Stomach smooth muscle (tissue), 2 donors: ENCODE data around the gene PTPRK.

Experiments used
- H3K27ac ChIP-seq: one replicate; pipeline ENCODE4 v1.7.0; 2013; ENCODE audit warnings: mild to moderate bottlenecking, low read length, inconsistent platforms
- H3K27me3 ChIP-seq, 2 donors: one replicate each; pipeline ENCODE4 v1.7.0; 2013; ENCODE audit warnings: low read length in 2 of 2; ENCODE audit not compliant: insufficient read depth in 2 of 2, control insufficient read depth in 1 of 2
- H3K36me3 ChIP-seq, 2 donors: one replicate each; pipeline ENCODE4 v1.7.0; 2013; ENCODE audit warnings: low read length in 2 of 2; ENCODE audit not compliant: control insufficient read depth in 2 of 2, insufficient read depth in 2 of 2
- H3K4me1 ChIP-seq: one replicate; pipeline ENCODE4 v1.7.0; 2013; ENCODE audit warnings: low read length; ENCODE audit not compliant: control insufficient read depth, insufficient read depth
- H3K4me3 ChIP-seq, 2 donors: one replicate each; pipeline ENCODE4 v1.7.0; 2013; ENCODE audit warnings: low read length in 2 of 2
- H3K9ac ChIP-seq, 2 donors: one replicate each; pipeline ENCODE4 v1.7.0; 2013; ENCODE audit warnings: low read length in 2 of 2, mild to moderate bottlenecking in 1 of 2
- H3K9me3 ChIP-seq, 2 donors: one replicate each; pipeline ENCODE4 v1.7.0; 2013; ENCODE audit warnings: low read length in 2 of 2; ENCODE audit not compliant: control insufficient read depth in 2 of 2
- donor health status: healthy.
- donor health status: Pancreatic carcinoma.

Gene PTPRK

GRCh38 chr6:128188678-128189077 is 331.7 kb downstream of the PTPRK start:
- H3K4me3 ChIP-seq, result no peak overlapping the region
- no peaks in the 10 kb centered on the region for H3K9me3 ChIP-seq
- no peak overlapping the region for H3K27ac ChIP-seq
- no peak overlapping the region for H3K9ac ChIP-seq
- H3K4me1 ChIP-seq, result no peaks in the 10 kb centered on the region
- no peaks in the 10 kb centered on the region for H3K27me3 ChIP-seq
- peaks cover 0 to 4% of the 10 kb centered on the region in 2 donors for H3K36me3 ChIP-seq

- H3K4me1 ChIP-seq, result no peaks in the 10 kb centered on the region
- H3K27me3 ChIP-seq, result no peaks in the 10 kb centered on the region
- H3K9me3 ChIP-seq, result no peaks in the 10 kb centered on the region
- H3K36me3 ChIP-seq, result peaks cover 0 to 4% of the 10 kb centered on the region in 2 donors
- H3K9ac ChIP-seq, result no peak overlapping the region
- H3K27ac ChIP-seq, result no peak overlapping the region
- H3K4me3 ChIP-seq, result no peak overlapping the region
Measured at GRCh38 chr6:128186729-128187128, 333.7 kb downstream of the PTPRK start.

GRCh38 chr6:128179876-128180438 is 340.4 kb downstream of the PTPRK start:
- Histone ChIP-seq H3K27me3 (no peaks in the 10 kb centered on the region), H3K9ac (no peak overlapping the region), H3K27ac (no peak overlapping the region), H3K4me1 (no peaks in the 10 kb centered on the region), H3K9me3 (no peaks in the 10 kb centered on the region), H3K4me3 (no peak overlapping the region), H3K36me3 (peaks cover 0 to 4% of the 10 kb centered on the region in 2 donors)

- no peaks in the 10 kb centered on the region for H3K27me3 ChIP-seq
- no peaks in the 10 kb centered on the region for H3K36me3 ChIP-seq
- H3K4me1 ChIP-seq, result no peaks in the 10 kb centered on the region
- H3K9ac ChIP-seq, result no peak overlapping the region
- H3K27ac ChIP-seq, result no peak overlapping the region
- no peaks in the 10 kb centered on the region for H3K9me3 ChIP-seq
- no peak overlapping the region for H3K4me3 ChIP-seq
Measured at GRCh38 chr6:128174724-128175123, 345.7 kb downstream of the PTPRK start.

GRCh38 chr6:128172752-128173682 is 347.4 kb downstream of the PTPRK start:
- H3K27ac ChIP-seq, result no peak overlapping the region
- H3K27me3 ChIP-seq, result no peaks in the 10 kb centered on the region
- H3K4me3 ChIP-seq, result no peak overlapping the region
- H3K9me3 ChIP-seq, result no peaks in the 10 kb centered on the region
- no peaks in the 10 kb centered on the region for H3K4me1 ChIP-seq
- H3K9ac ChIP-seq, result no peak overlapping the region
- H3K36me3 ChIP-seq, result no peaks in the 10 kb centered on the region

GRCh38 chr6:128172081-128172480 is 348.3 kb downstream of the PTPRK start:
- Histone ChIP-seq H3K4me3 (no peak overlapping the region), H3K4me1 (no peaks in the 10 kb centered on the region), H3K9ac (no peak overlapping the region), H3K27ac (no peak overlapping the region), H3K9me3 (no peaks in the 10 kb centered on the region), H3K27me3 (no peaks in the 10 kb centered on the region), H3K36me3 (no peaks in the 10 kb centered on the region)

GRCh38 chr6:128171182-128171581 is 349.2 kb downstream of the PTPRK start:
- H3K9me3 ChIP-seq, result no peaks in the 10 kb centered on the region
- H3K36me3 ChIP-seq, result no peaks in the 10 kb centered on the region
- no peak overlapping the region for H3K4me3 ChIP-seq
- no peaks in the 10 kb centered on the region for H3K4me1 ChIP-seq
- no peak overlapping the region for H3K27ac ChIP-seq
- no peak overlapping the region for H3K9ac ChIP-seq
- no peaks in the 10 kb centered on the region for H3K27me3 ChIP-seq

- H3K9me3 ChIP-seq, result no peaks in the 10 kb centered on the region
- H3K4me3 ChIP-seq, result no peak overlapping the region
- no peak overlapping the region for H3K9ac ChIP-seq
- H3K27ac ChIP-seq, result no peak overlapping the region
- H3K27me3 ChIP-seq, result no peaks in the 10 kb centered on the region
- no peaks in the 10 kb centered on the region for H3K4me1 ChIP-seq
- no peaks in the 10 kb centered on the region for H3K36me3 ChIP-seq
Measured at GRCh38 chr6:128168244-128168643, 352.2 kb downstream of the PTPRK start.

- H3K27ac ChIP-seq, result no peak overlapping the region
- H3K4me3 ChIP-seq, result no peak overlapping the region
- H3K9ac ChIP-seq, result no peak overlapping the region
- H3K4me1 ChIP-seq, result no peaks in the 10 kb centered on the region
- no peaks in the 10 kb centered on the region for H3K27me3 ChIP-seq
- H3K36me3 ChIP-seq, result no peaks in the 10 kb centered on the region
- H3K9me3 ChIP-seq, result no peaks in the 10 kb centered on the region
Measured at GRCh38 chr6:128167552-128167951, 352.8 kb downstream of the PTPRK start.

GRCh38 chr6:128164254-128164653 is 356.1 kb downstream of the PTPRK start:
- Histone ChIP-seq H3K4me3 (no peak overlapping the region), H3K27me3 (no peaks in the 10 kb centered on the region), H3K9ac (no peak overlapping the region), H3K27ac (no peak overlapping the region), H3K9me3 (no peaks in the 10 kb centered on the region), H3K36me3 (no peaks in the 10 kb centered on the region), H3K4me1 (no peaks in the 10 kb centered on the region)

- no peak overlapping the region for H3K9ac ChIP-seq
- no peaks in the 10 kb centered on the region for H3K9me3 ChIP-seq
- no peak overlapping the region for H3K4me3 ChIP-seq
- H3K27ac ChIP-seq, result no peak overlapping the region
- no peaks in the 10 kb centered on the region for H3K36me3 ChIP-seq
- H3K27me3 ChIP-seq, result no peaks in the 10 kb centered on the region
- no peaks in the 10 kb centered on the region for H3K4me1 ChIP-seq
Measured at GRCh38 chr6:128162423-128162822, 358.0 kb downstream of the PTPRK start.
